Prostate gland (tissue), 2 donors: Measurements from ENCODE around the gene TMEM94.

Experiments used
- POLR2AphosphoS5 ChIP-seq: sonication (generic); formaldehyde crosslinking; IDR thresholded peaks from one replicate; pipeline ENCODE4 v1.6.1; 2017; ENCODE audit warnings: antibody characterized with exemption
- TF ChIP-seq, protein P1 (sequence below), 4 experiments: fragments of 200-600 bp in 2 of 4; fragments of 450-650 bp in 2 of 4; sonication (generic) in 2 of 4; IDR thresholded peaks; 1 replicate in 3 of 4; 2 replicates in 1 of 4; pipeline ENCODE4 v1.5.1; 2016 to 2019; ENCODE audit warnings: antibody characterized with exemption in 4 of 4, mild to moderate bottlenecking in 2 of 4, moderate library complexity in 2 of 4

DNA sequence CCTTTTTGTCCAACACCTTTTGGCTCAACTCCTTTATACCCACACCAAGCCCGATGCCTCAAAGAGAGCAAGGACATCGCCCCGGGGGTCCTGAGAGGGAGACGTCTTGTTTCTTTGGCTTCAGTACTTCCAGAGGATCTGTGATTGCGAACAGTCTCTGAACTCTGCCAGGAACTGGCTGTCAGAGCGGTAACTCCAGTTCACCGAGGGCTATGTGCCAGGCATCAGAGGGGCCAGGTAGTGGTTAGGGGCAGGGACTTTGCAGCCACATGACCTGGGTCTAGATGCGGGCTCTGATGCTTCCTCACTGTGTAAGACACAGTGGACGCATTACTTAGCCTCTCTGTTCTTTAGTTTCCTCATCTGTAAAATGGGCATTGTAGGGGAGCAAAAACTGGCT is 90.7 kb downstream of the TMEM94 start:
- TF ChIP-seq, protein P1, sequence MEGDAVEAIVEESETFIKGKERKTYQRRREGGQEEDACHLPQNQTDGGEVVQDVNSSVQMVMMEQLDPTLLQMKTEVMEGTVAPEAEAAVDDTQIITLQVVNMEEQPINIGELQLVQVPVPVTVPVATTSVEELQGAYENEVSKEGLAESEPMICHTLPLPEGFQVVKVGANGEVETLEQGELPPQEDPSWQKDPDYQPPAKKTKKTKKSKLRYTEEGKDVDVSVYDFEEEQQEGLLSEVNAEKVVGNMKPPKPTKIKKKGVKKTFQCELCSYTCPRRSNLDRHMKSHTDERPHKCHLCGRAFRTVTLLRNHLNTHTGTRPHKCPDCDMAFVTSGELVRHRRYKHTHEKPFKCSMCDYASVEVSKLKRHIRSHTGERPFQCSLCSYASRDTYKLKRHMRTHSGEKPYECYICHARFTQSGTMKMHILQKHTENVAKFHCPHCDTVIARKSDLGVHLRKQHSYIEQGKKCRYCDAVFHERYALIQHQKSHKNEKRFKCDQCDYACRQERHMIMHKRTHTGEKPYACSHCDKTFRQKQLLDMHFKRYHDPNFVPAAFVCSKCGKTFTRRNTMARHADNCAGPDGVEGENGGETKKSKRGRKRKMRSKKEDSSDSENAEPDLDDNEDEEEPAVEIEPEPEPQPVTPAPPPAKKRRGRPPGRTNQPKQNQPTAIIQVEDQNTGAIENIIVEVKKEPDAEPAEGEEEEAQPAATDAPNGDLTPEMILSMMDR (IDR thresholded peaks at IDR 0.05): no peak
- peak; percentile 69 for TF ChIP-seq POLR2AphosphoS5
